GM12878 (cell line): ENCODE data around the gene TBC1D19. TPM values are rescaled to one million over a fixed set of nuclear protein-coding genes. Genes with fewer than 3 reads are reported as not detected.

ENCODE experiments used
- BCL11A ChIP-seq: IDR thresholded peaks from 2 replicates; pipeline ENCODE4 v1.6.1; 2011; ENCODE audit warnings: low read depth, low read length
- BRCA1 ChIP-seq: IDR thresholded peaks from 2 replicates; pipeline ENCODE4 v1.6.1; 2011; ENCODE audit warnings: low read depth, low read length, improper control_type of control experiment
- CBX3 ChIP-seq: fragments of 200-600 bp; sonication (generic); IDR thresholded peaks from 2 replicates; pipeline ENCODE4 v1.6.1; 2016; ENCODE audit warnings: low read depth, borderline replicate concordance
- CHD4 ChIP-seq: fragments of 200-600 bp; sonication (generic); IDR thresholded peaks from 2 replicates; pipeline ENCODE4 v1.6.1; 2016; ENCODE audit warnings: mild to moderate bottlenecking
- CREB1 ChIP-seq: IDR thresholded peaks from 2 replicates; pipeline ENCODE4 v1.6.1; 2012; ENCODE audit warnings: low read depth, mild to moderate bottlenecking, inconsistent platforms
- CTCF ChIP-seq, 3 experiments: IDR thresholded peaks in 2 of 3; conservative IDR thresholded peaks in 1 of 3; 2 replicates each; pipeline ENCODE4 v1.5.1; 2011; ENCODE audit warnings: low read depth in 3 of 3, low read length in 3 of 3, mild to moderate bottlenecking in 3 of 3, control low read depth in 2 of 3, moderate library complexity in 2 of 3, inconsistent platforms in 1 of 3, mixed read lengths in 1 of 3; ENCODE audit not compliant: control insufficient read depth in 2 of 3, insufficient read depth in 1 of 3; ENCODE audit errors: extremely low read depth in 1 of 3
- EED ChIP-seq: sonication (generic); IDR thresholded peaks from 2 replicates; pipeline ENCODE4 v1.6.1; 2016; ENCODE audit warnings: antibody characterized with exemption, low read depth
- ELK1 ChIP-seq: IDR thresholded peaks from 2 replicates; pipeline ENCODE4 v1.6.1; 2012; ENCODE audit warnings: low read depth, low read length, improper control_type of control experiment
- EP300 ChIP-seq, 2 experiments: fragments of 150-350 bp in 1 of 2; IDR thresholded peaks; 2 replicates each; pipeline ENCODE4 v1.6.1; 2011 to 2012; ENCODE audit warnings: low read depth in 2 of 2, low read length in 2 of 2, borderline replicate concordance in 1 of 2, improper control_type of control experiment in 1 of 2, inconsistent platforms in 1 of 2; ENCODE audit not compliant: control insufficient read depth in 1 of 2
- JUND ChIP-seq: IDR thresholded peaks from 2 replicates; pipeline ENCODE4 v1.6.1; 2012; ENCODE audit warnings: low read depth, mild to moderate bottlenecking, low read length, improper control_type of control experiment, moderate library complexity
- NFIC ChIP-seq: IDR thresholded peaks from 2 replicates; pipeline ENCODE4 v1.6.1; 2012; ENCODE audit warnings: low read depth, mild to moderate bottlenecking, inconsistent platforms, low read length, moderate library complexity
- NR2C2 ChIP-seq: IDR thresholded peaks from 2 replicates; pipeline ENCODE4 v1.6.1; 2011; ENCODE audit warnings: borderline replicate concordance, low read depth; ENCODE audit not compliant: control insufficient read depth, insufficient read length
- PBX3 ChIP-seq: IDR thresholded peaks from 2 replicates; pipeline ENCODE4 v1.6.1; 2011; ENCODE audit warnings: mild to moderate bottlenecking, low read depth, low read length, moderate library complexity; ENCODE audit not compliant: insufficient replicate concordance
- POLR2AphosphoS5 ChIP-seq: IDR thresholded peaks from 2 replicates; pipeline ENCODE4 v1.6.1; 2011; ENCODE audit warnings: mild to moderate bottlenecking, low read length, inconsistent platforms
- RAD21 ChIP-seq: IDR thresholded peaks from 2 replicates; pipeline ENCODE4 v1.6.1; 2011; ENCODE audit warnings: mild to moderate bottlenecking, low read depth, low read length, moderate library complexity; ENCODE audit not compliant: insufficient read depth
- RELA ChIP-seq: fragments of 450-650 bp; IDR thresholded peaks from 2 replicates; pipeline ENCODE4 v1.8.0; 2014; ENCODE audit warnings: borderline replicate concordance; ENCODE audit not compliant: partially characterized antibody
- SMAD1 ChIP-seq: fragments of 450-650 bp; IDR thresholded peaks from 2 replicates; pipeline ENCODE4 v1.6.1; 2018; ENCODE audit warnings: mild to moderate bottlenecking, low read depth; ENCODE audit not compliant: partially characterized antibody
- TARDBP ChIP-seq: IDR thresholded peaks from 2 replicates; pipeline ENCODE4 v1.6.1; 2016; ENCODE audit warnings: borderline replicate concordance
- TCF3 ChIP-seq: IDR thresholded peaks from 2 replicates; pipeline ENCODE4 v1.6.1; 2012; ENCODE audit warnings: low read depth, mild to moderate bottlenecking, low read length, borderline replicate concordance; ENCODE audit not compliant: insufficient read depth
- YBX1 ChIP-seq: fragments of 450-650 bp; IDR thresholded peaks from 2 replicates; pipeline ENCODE4 v1.6.1; 2016; ENCODE audit warnings: antibody characterized with exemption
- ZBTB33 ChIP-seq: fragments of 450-650 bp; IDR thresholded peaks from 2 replicates; pipeline ENCODE4 v1.6.1; 2017; ENCODE audit warnings: mild to moderate bottlenecking
- ZNF384 ChIP-seq: IDR thresholded peaks from 2 replicates; pipeline ENCODE4 v1.6.1; 2012; ENCODE audit warnings: low read depth, mild to moderate bottlenecking, low read length, improper control_type of control experiment, borderline replicate concordance
- ZZZ3 ChIP-seq: IDR thresholded peaks from 2 replicates; pipeline ENCODE4 v1.6.1; 2011; ENCODE audit warnings: low read depth; ENCODE audit not compliant: control insufficient read depth, insufficient read length
- polyA plus RNA-seq, 11 experiments: library from polyadenylated mRNA; depleted of rRNA in 4 of 11; unstranded in 6 of 11; stranded (reverse) in 5 of 11; fragments of >200 nt; fragmentation: Nextera tagmentation in 4 of 11; fragmentation: Illumina TruSeq in 1 of 11; extraction: Ambion mirVana in 4 of 11; extraction: Trizol in 1 of 11; gene quantifications; 1 replicate in 1 of 11; 2 replicates in 10 of 11; pipeline versions ENCODE4 v1.2.1 to v1.2.3, GENCODE V29; 2011 to 2016; ENCODE audit warnings: inconsistent platforms in 2 of 11, missing spikeins in 2 of 11, low read depth in 1 of 11
- total RNA-seq, 4 experiments: library from RNA; depleted of rRNA in 3 of 4; stranded (reverse); fragments of >200 nt in 3 of 4; fragmentation: Illumina TruSeq in 1 of 4; extraction: Trizol in 1 of 4; gene quantifications; 2 replicates each; pipeline versions ENCODE4 v1.2.1 to v1.2.3, GENCODE V29; 2013 to 2021

Gene TBC1D19
- total and polyA plus RNA-seq, 10 of the 15 experiments (the other 5 are each of a cell fraction or from before 2014, with no cell fraction given) = 0.29 to 3.9 (median 2.1) TPM

GRCh38 chr4:26583865-26584652 is at the start of gene TBC1D19 (continued):
- TF ChIP-seq ZBTB33 (no peak), ZZZ3 (peak; percentile 23), ELK1 (peak; percentile 74; the same call in 1 of the 2 replicates), PBX3 (peak; percentile 52), CREB1 (peak; percentile 86), POLR2AphosphoS5 (peak; percentile 62; the same call in 1 of the 2 replicates), TARDBP (peak; percentile 93; the same call in 1 of the 2 replicates), BRCA1 (no peak), RELA (peak; percentile 58), YBX1 (no peak), RAD21 (peak; percentile 29), EED (peak; percentile 59; the same call in 1 of the 2 replicates), CBX3 (no peak), NR2C2 (no peak), ZNF384 (no peak), TCF3 (no peak), CTCF (IDR thresholded peaks at IDR 0.05 in 2 of 3, conservative IDR thresholded peaks at IDR 0.05 in 1 of 3; ENCODE audit: control insufficient read depth in 2 of 3, extremely low read depth in 1 of 3, insufficient read depth in 1 of 3, low read depth in 3 of 3, low read length in 3 of 3) (0 out of 6 replicates have a peak, but pooled peaks of 1 of the 3 experiments have one; percentile 2), NFIC (no peak; the same call in 1 of the 2 replicates), JUND (no peak), CHD4 (no peak), EP300 (IDR thresholded peaks at IDR 0.05; ENCODE audit: borderline replicate concordance in 1 of 2, control insufficient read depth in 1 of 2, low read depth in 2 of 2, low read length in 2 of 2) (no peak), BCL11A (0 out of 2 replicates have a peak, but pooled peaks have one; percentile 14), SMAD1 (no peak)
